ENCODE measurements around the gene RIMBP2. TPM values are rescaled to one million over a fixed set of nuclear protein-coding genes. Genes with fewer than 3 reads are reported as not detected.

RIMBP2 gene
- total RNA-seq, 3 donors from 2014 or later, result 2.3 to 5.9 (median 5.4) TPM

DNA sequence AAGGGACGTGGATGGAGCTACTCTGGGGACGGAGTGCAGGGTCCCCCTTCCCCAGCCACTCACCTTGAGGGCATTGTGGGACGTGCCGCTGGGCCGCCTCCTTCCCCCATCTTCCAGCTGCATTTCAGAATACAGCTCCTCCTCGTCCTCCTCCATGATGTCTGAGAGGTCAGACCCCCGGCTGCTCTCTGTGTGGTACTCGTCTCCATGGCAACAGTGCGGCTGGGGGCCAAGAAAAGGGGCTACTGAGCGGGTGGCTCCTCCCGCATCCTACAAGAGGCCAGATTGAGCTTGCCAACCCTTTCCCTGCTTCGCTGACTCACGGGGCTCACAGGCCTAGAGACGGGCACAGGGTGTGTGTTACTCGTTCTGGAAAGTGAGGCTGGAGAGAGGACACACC, 288.0 kb downstream of the RIMBP2 start:
- no peak for ATAC-seq
- Histone ChIP-seq H3K4me3 (no peak overlapping the region), H3K36me3 (ENCODE audit: low read depth) (no peaks in the 10 kb centered on the region), H3K9me3 (no peaks in the 10 kb centered on the region), H3K4me1 (ENCODE audit: low read depth) (no peaks in the 10 kb centered on the region)
- no peak for DNase-seq
- intact Hi-C loops (cut with DNase I, micrococcal nuclease), result no loop called here
- TF ChIP-seq, protein P1, sequence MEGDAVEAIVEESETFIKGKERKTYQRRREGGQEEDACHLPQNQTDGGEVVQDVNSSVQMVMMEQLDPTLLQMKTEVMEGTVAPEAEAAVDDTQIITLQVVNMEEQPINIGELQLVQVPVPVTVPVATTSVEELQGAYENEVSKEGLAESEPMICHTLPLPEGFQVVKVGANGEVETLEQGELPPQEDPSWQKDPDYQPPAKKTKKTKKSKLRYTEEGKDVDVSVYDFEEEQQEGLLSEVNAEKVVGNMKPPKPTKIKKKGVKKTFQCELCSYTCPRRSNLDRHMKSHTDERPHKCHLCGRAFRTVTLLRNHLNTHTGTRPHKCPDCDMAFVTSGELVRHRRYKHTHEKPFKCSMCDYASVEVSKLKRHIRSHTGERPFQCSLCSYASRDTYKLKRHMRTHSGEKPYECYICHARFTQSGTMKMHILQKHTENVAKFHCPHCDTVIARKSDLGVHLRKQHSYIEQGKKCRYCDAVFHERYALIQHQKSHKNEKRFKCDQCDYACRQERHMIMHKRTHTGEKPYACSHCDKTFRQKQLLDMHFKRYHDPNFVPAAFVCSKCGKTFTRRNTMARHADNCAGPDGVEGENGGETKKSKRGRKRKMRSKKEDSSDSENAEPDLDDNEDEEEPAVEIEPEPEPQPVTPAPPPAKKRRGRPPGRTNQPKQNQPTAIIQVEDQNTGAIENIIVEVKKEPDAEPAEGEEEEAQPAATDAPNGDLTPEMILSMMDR (IDR thresholded peaks at IDR 0.05), result no peak

DNA sequence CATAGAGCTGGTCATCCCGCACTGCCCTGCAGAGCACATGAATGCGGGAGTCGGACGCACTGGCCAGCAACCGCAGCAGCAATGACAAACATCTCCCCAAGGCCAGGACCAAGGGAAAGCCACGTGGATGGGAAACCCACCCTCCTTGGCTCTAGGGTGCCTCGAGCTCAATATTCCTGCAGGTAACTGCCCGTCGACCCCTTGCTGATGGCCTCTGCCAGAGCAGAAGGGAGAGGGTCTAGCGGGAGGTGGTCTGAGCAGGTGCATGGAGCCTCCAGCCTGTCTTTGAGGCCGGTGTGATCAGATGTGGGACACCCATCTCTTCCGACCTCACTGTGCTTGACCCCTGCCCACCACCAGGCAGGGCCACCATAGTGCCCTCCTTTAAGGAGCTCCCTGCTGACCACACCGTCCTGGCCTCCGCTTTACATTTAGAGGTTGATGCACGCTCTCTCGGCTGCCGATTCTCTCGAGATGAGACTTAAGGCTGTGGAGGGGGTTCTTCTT, 288.7 kb downstream of the RIMBP2 start:
- DNase-seq (no peak), ATAC-seq (no peak)
- H3K4me1 ChIP-seq (ENCODE audit: low read depth), result no peaks in the 10 kb centered on the region
- TF ChIP-seq, protein P1 (IDR thresholded peaks at IDR 0.05), result no peak
- intact Hi-C loops (cut with DNase I, micrococcal nuclease), result no loop called here
- no peak overlapping the region for H3K4me3 ChIP-seq
- no peaks in the 10 kb centered on the region for H3K9me3 ChIP-seq
- no peaks in the 10 kb centered on the region for H3K36me3 ChIP-seq (ENCODE audit: low read depth)

DNA sequence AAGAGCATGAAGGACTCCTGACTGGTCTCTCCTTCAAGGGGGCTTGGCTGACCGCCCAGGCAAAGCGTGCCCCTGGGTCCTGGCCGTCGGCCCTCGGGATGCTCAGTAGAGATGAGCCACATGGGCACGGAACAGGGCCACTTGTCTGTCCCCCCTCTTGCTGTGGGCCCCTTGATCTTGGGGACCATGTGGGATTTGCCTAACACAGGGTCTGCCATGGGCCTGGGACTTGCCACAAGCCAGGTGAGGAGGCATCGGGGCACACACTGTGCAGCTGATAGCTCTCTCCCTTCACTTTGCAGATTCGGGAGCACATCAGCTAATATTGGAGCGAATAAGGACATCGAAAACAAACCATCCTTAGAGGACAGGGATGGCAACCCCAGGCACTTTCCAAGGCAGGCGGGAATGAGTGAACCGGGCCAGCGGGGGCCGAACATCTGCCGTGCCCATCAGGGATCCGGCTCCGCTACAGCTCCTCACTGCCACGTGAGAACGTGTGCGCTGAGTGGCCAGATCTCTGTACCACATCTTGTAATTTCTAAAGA, 290.3 kb downstream of the RIMBP2 start:
- H3K36me3 ChIP-seq (ENCODE audit: low read depth), result no peaks in the 10 kb centered on the region
- H3K4me1 ChIP-seq (ENCODE audit: low read depth), result no peaks in the 10 kb centered on the region
- no peak for DNase-seq
- no peak for ATAC-seq
- no peaks in the 10 kb centered on the region for H3K9me3 ChIP-seq
- intact Hi-C loops (cut with DNase I, micrococcal nuclease), result no loop called here
- no peak overlapping the region for H3K4me3 ChIP-seq
- TF ChIP-seq, protein P1 (IDR thresholded peaks at IDR 0.05), result no peak

DNA sequence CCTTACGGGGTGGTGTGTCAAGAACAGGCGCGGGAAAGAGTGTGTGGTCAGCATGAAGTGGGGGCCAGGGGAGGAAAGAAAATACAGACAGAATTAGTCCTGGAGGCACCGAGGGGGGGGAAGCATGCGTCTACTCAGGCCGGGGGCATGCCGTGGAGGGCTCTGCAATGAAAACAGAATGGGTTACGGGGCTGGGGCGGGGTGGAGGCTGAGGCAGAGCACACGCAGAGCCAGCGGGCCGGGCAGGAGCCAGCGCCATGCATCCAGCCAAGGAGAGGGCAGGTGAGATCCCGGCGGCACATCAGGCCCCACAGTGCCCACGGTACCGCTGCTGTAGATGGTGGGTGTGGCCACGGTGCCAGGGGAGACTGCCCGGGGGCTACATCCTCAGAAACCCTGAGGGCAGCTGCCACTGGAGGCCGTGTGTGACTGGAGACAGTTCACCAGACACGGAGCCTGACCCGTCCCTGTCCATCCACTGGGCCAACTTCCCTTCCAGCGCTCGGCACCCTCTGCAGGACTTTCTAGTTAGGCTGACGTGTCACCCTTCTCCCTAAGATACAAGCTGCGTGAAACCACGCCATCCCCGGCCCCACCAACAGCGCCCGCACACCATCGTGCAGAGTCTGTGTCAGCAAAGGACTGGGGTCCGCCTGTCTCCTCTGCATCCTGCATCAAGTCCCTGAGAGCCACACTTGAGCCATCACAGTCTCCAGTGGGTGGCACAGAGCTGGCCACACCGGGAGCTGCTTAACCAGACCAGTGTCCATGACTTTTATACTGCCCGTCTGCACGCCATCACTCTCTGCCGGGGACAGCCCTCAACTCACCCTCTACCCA, 291.0 kb downstream of the RIMBP2 start:
- no peak for DNase-seq
- intact Hi-C loops (cut with DNase I, micrococcal nuclease), result no loop called here
- H3K4me1 ChIP-seq (ENCODE audit: low read depth), result no peaks in the 10 kb centered on the region

DNA sequence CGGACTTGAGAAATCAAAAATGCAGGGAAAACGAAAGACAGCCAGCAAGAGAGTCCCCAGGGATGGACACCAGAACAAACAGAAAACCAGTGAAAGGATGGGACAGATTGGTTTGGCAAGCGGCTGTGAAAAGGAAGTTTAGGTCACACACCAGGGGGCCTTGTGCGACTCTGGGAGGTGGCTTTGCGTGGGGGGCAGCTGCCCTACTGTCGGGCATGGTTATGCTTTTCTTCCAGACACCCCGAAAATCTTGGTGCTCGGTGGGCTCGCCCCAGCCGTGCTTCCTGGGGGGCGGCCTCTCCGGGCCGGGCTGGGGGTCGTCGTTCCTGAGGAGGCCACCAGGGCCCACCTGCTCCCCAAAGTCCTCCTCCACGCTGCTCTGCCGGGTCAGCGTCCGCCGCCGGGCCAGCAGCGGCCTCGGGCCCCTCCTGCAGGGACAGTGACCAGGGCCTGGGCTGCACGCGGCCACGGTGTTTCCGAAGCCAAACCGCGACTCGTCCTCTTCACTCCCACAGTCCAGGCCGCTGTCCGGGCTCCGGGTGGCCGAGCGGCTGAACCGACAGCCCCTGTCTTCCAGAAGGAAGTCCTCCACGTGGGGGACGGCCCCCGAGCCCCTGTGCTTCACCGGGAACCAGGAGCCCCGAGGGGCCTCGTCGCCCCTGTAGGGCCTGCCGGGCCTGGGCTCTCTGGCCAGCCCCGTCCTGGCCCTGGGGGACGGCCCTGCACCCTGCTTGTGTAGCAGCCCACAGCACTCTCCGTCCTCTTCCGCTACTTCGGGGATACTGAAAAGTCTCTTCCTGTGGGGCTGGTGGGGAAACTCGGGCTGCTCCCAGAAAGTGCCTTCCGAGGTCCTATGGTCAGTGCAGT, 291.9 kb downstream of the RIMBP2 start:
- DNase-seq (no peak), ATAC-seq (no peak)
- intact Hi-C loops (cut with DNase I, micrococcal nuclease), result no loop called here
- no peaks in the 10 kb centered on the region for H3K36me3 ChIP-seq (ENCODE audit: low read depth)
- TF ChIP-seq, protein P1 (IDR thresholded peaks at IDR 0.05), result no peak
- no peak overlapping the region for H3K4me3 ChIP-seq
- no peaks in the 10 kb centered on the region for H3K9me3 ChIP-seq
- H3K4me1 ChIP-seq (ENCODE audit: low read depth), result no peaks in the 10 kb centered on the region

More for the DNA sequence above, 291.0 kb downstream of the RIMBP2 start:
- Histone ChIP-seq H3K4me3 (no peak overlapping the region), H3K36me3 (ENCODE audit: low read depth) (no peaks in the 10 kb centered on the region), H3K9me3 (no peaks in the 10 kb centered on the region)
- no peak for ATAC-seq
- TF ChIP-seq, protein P1 (IDR thresholded peaks at IDR 0.05), result no peak

Measured in mucosa of descending colon (tissue), 3 donors.